KMS-11 (cell line): ENCODE measurements around the gene FGGY.

Experiments used
- H2AFZ ChIP-seq: fragments of 200-600 bp; sonication (generic); 2 replicates; pipeline ENCODE4 v1.6.1; 2016; ENCODE audit warnings: antibody characterized with exemption, mixed run types, low read depth
- H3K27ac ChIP-seq: fragments of 200-600 bp; sonication (generic); 2 replicates; pipeline ENCODE4 v1.6.1; 2016; ENCODE audit warnings: mild to moderate bottlenecking, mixed run types
- H3K27me3 ChIP-seq: fragments of 200-600 bp; sonication (generic); 2 replicates; pipeline ENCODE4 v1.6.1; 2017; ENCODE audit warnings: mild to moderate bottlenecking, low read depth, mixed run types, moderate library complexity; ENCODE audit not compliant: insufficient read depth
- H3K36me3 ChIP-seq: fragments of 200-600 bp; sonication (generic); 2 replicates; pipeline ENCODE4 v1.6.1; 2017; ENCODE audit warnings: mild to moderate bottlenecking, mixed run types; ENCODE audit not compliant: insufficient read depth
- H3K4me1 ChIP-seq: fragments of 200-600 bp; sonication (generic); 2 replicates; pipeline ENCODE4 v1.6.1; 2016; ENCODE audit warnings: mild to moderate bottlenecking, low read depth, mixed run types; ENCODE audit not compliant: poor library complexity, severe bottlenecking
- H3K4me2 ChIP-seq: fragments of 200-600 bp; sonication (generic); 2 replicates; pipeline ENCODE4 v1.7.0; 2016; ENCODE audit warnings: mild to moderate bottlenecking, mixed run types
- H3K4me3 ChIP-seq: fragments of 200-600 bp; sonication (generic); IDR thresholded peaks from 2 replicates; pipeline ENCODE4 v1.6.1; 2017; ENCODE audit warnings: low read depth, low read length, mixed read lengths; ENCODE audit not compliant: insufficient read depth
- H3K79me2 ChIP-seq: fragments of 200-600 bp; sonication (generic); 2 replicates; pipeline ENCODE4 v1.6.1; 2016; ENCODE audit warnings: low read depth, mixed run types; ENCODE audit not compliant: insufficient read depth
- H3K9ac ChIP-seq: fragments of 200-600 bp; sonication (generic); 2 replicates; pipeline ENCODE4 v1.6.1; 2016; ENCODE audit warnings: mild to moderate bottlenecking, mixed run types
- H4K20me1 ChIP-seq: fragments of 200-600 bp; sonication (generic); 2 replicates; pipeline ENCODE4 v1.6.1; 2016; ENCODE audit warnings: mild to moderate bottlenecking, mixed run types; ENCODE audit not compliant: insufficient read depth
- CTCF ChIP-seq: fragments of 200-600 bp; sonication (generic); conservative IDR thresholded peaks from 2 replicates; pipeline ENCODE4 v1.6.1; 2017; ENCODE audit warnings: low read depth, mild to moderate bottlenecking, antibody characterized with exemption, low read length, moderate library complexity, mixed read lengths

Gene FGGY

GRCh38 chr1:59498640-59499039 lies 201.7 kb downstream of the FGGY start:
- no peak overlapping the region for H3K9ac ChIP-seq
- H3K4me2 ChIP-seq: no peak overlapping the region
- no peak overlapping the region for H2AFZ ChIP-seq
- no peaks in the 10 kb centered on the region for H3K4me1 ChIP-seq
- H3K4me3 ChIP-seq: no peak overlapping the region
- no peaks in the 10 kb centered on the region for H3K36me3 ChIP-seq
- no peaks in the 10 kb centered on the region for H4K20me1 ChIP-seq
- no peaks in the 10 kb centered on the region for H3K79me2 ChIP-seq
- no peak overlapping the region for H3K27ac ChIP-seq
- no peak for TF ChIP-seq CTCF
- no peaks in the 10 kb centered on the region for H3K27me3 ChIP-seq

- no peak overlapping the region for H3K27ac ChIP-seq
- no peak overlapping the region for H3K4me2 ChIP-seq
- no peaks in the 10 kb centered on the region for H3K27me3 ChIP-seq
- H2AFZ ChIP-seq: no peak overlapping the region
- peaks cover 4% of the 10 kb centered on the region for H3K4me1 ChIP-seq
- H4K20me1 ChIP-seq: no peaks in the 10 kb centered on the region
- no peaks in the 10 kb centered on the region for H3K79me2 ChIP-seq
- TF ChIP-seq CTCF: no peak
- no peak overlapping the region for H3K9ac ChIP-seq
- no peaks in the 10 kb centered on the region for H3K36me3 ChIP-seq
- H3K4me3 ChIP-seq: no peak overlapping the region
Observed at GRCh38 chr1:59499273-59499942, 202.5 kb downstream of the FGGY start.

- no peak overlapping the region for H3K9ac ChIP-seq
- H3K4me3 ChIP-seq: no peak overlapping the region
- no peaks in the 10 kb centered on the region for H3K27me3 ChIP-seq
- no peaks in the 10 kb centered on the region for H3K79me2 ChIP-seq
- H3K4me2 ChIP-seq: no peak overlapping the region
- H3K36me3 ChIP-seq: no peaks in the 10 kb centered on the region
- no peak for TF ChIP-seq CTCF
- H3K4me1 ChIP-seq: peaks cover 4% of the 10 kb centered on the region
- no peak overlapping the region for H2AFZ ChIP-seq
- no peaks in the 10 kb centered on the region for H4K20me1 ChIP-seq
- no peak overlapping the region for H3K27ac ChIP-seq
Observed at GRCh38 chr1:59499943-59500569, 203.2 kb downstream of the FGGY start.

- Histone ChIP-seq H3K36me3 (no peaks in the 10 kb centered on the region), H2AFZ (no peak overlapping the region), H3K79me2 (no peaks in the 10 kb centered on the region), H3K4me2 (no peak overlapping the region), H3K9ac (no peak overlapping the region), H3K27ac (no peak overlapping the region), H4K20me1 (no peaks in the 10 kb centered on the region), H3K4me3 (no peak overlapping the region), H3K4me1 (peaks cover 4% of the 10 kb centered on the region), H3K27me3 (no peaks in the 10 kb centered on the region)
- no peak for TF ChIP-seq CTCF
Observed at GRCh38 chr1:59500950-59501742, 204.3 kb downstream of the FGGY start.
